Measurements from ENCODE around the gene DGLUCY. TPM values are rescaled to one million over a fixed set of nuclear protein-coding genes. Genes with fewer than 3 reads are reported as not detected.

The DGLUCY gene
- polyA plus RNA-seq, 3 donors = 54.9 to 88.4 (median 66.0) TPM

DNA sequence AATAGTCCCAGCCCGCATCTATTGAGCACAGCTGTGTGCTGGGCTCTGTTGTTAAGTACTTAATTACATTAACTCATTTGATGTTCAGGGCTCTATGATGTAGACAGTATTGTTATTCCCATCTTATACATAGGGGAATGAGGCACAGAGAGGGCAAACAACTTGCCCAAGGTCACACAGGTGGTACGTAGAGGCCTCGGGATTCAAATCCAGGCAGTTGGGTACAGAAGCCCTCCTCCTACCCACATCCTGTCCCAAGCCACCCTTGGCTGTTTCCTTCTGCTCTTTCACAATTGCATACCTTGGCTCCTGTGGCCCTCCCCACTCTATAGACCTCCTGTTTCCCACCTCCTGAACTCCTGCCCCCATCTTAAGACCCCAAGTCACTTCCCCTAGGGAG, 140.6 kb downstream of the DGLUCY start:
- peaks cover 25 to 31% of the 10 kb centered on the region in 2 donors for H3K4me1 ChIP-seq (ENCODE audit: control insufficient read depth in 1 of 2, insufficient read depth in 2 of 2, low read length in 2 of 2)
- DNase-seq = no peak
- peak overlapping the region; percentile 70 to 80 for H3K4me3 Mint-ChIP-seq

DNA sequence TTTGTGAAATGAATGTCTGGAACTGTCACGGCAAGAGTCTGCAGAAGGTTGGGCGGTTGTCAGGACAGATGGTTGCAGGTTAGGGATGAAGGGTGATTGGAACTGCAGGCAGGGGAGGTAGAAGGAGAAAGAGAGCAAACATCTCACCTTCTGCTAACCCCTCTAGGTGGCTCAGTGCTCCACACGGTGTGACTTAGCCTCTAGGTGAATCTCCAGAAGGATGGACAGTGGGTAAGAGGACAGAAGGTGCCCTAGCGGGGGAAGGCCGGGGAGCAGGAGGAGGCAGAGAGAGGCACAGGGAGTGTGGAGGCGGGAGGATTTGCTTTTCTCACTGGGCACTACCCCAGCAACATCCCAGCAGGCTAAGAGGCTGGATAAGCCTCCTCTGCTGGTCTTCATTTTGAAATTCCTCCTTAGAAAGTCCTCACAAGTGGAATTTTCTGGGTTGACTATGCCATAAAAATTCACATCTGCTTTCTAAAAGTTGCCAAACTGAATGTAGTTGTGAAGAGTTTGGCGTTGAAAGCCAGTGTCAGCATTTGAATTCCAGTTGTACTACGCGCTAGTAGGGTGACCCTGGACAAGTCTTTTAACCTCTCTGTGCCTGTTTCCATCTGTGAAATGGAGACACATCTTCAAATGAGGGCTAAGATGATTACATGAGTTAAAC, 141.3 kb downstream of the DGLUCY start:
- Histone ChIP-seq H3K27ac (ENCODE audit: low read depth in 1 of 2, low read length in 2 of 2) (no peak overlapping the region), H3K4me1 (ENCODE audit: control insufficient read depth in 1 of 2, insufficient read depth in 2 of 2, low read length in 2 of 2) (peaks cover 18 to 24% of the 10 kb centered on the region in 2 donors), H3K36me3 (replicated peaks in 1 of 2; ENCODE audit: control insufficient read depth in 1 of 2, insufficient read depth in 2 of 2, low read length in 2 of 2) (no peaks in the 10 kb centered on the region), H4K20me1 (ENCODE audit: insufficient read depth, low read length) (no peaks in the 10 kb centered on the region), H3K27me3 (ENCODE audit: control insufficient read depth in 2 of 2, insufficient read depth in 2 of 2, low read length in 2 of 2) (peaks cover 4 to 41% of the 10 kb centered on the region in 2 donors), H3K4me2 (replicated peaks; ENCODE audit: extremely low read depth, low read length, poor library complexity, severe bottlenecking) (no peak overlapping the region), H3K79me2 (ENCODE audit: insufficient read depth, low read length) (no peaks in the 10 kb centered on the region), H2AFZ (ENCODE audit: insufficient read depth, low read depth, low read length, poor library complexity, severe bottlenecking) (no peak overlapping the region), H3K4me3 (replicated peaks in 1 of 3; ENCODE audit: low read depth in 2 of 3, low read length in 3 of 3) (no peak overlapping the region), H3K9me3 (replicated peaks in 1 of 2; ENCODE audit: control insufficient read depth in 1 of 2, insufficient read depth in 1 of 2, low read length in 2 of 2) (no peaks in the 10 kb centered on the region), H3K9ac (ENCODE audit: insufficient read depth, low read length, poor library complexity, severe bottlenecking) (no peak overlapping the region)
- Mint-ChIP-seq H3K27me3 (ENCODE audit: low read depth in 3 of 3) (peaks cover 31 to 55% (median 42%) of the 10 kb centered on the region in 3 donors), H3K36me3 (peaks cover 0 to 4% of the 10 kb centered on the region in 2 donors), H3K9me3 (peaks cover 0 to 3% (median 0%) of the 10 kb centered on the region in 7 donors), H3K4me3 (peak overlapping the region in 1 of 2 donors; percentile 46), H3K4me1 (peaks cover 24% of the 10 kb centered on the region), H3K27ac (peak overlapping the region in 1 of 7 donors; percentile 57)
- TF ChIP-seq, protein P1, sequence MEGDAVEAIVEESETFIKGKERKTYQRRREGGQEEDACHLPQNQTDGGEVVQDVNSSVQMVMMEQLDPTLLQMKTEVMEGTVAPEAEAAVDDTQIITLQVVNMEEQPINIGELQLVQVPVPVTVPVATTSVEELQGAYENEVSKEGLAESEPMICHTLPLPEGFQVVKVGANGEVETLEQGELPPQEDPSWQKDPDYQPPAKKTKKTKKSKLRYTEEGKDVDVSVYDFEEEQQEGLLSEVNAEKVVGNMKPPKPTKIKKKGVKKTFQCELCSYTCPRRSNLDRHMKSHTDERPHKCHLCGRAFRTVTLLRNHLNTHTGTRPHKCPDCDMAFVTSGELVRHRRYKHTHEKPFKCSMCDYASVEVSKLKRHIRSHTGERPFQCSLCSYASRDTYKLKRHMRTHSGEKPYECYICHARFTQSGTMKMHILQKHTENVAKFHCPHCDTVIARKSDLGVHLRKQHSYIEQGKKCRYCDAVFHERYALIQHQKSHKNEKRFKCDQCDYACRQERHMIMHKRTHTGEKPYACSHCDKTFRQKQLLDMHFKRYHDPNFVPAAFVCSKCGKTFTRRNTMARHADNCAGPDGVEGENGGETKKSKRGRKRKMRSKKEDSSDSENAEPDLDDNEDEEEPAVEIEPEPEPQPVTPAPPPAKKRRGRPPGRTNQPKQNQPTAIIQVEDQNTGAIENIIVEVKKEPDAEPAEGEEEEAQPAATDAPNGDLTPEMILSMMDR (IDR thresholded peaks at IDR 0.05) = no peak
- 100% methylated on average over 2 of the region's 9 CpGs for WGBS (ENCODE audit: insufficient coverage)
- intact Hi-C loops (cut with micrococcal nuclease) = no loop called here
- no peak for DNase-seq

More for the DNA sequence above, 140.6 kb downstream of the DGLUCY start:
- Histone ChIP-seq H3K4me3 (replicated peaks in 1 of 3; ENCODE audit: low read depth in 2 of 3, low read length in 3 of 3) (no peak overlapping the region), H3K9ac (ENCODE audit: insufficient read depth, low read length, poor library complexity, severe bottlenecking) (no peak overlapping the region), H3K27ac (ENCODE audit: low read depth in 1 of 2, low read length in 2 of 2) (no peak overlapping the region), H3K9me3 (replicated peaks in 1 of 2; ENCODE audit: control insufficient read depth in 1 of 2, insufficient read depth in 1 of 2, low read length in 2 of 2) (no peaks in the 10 kb centered on the region), H3K79me2 (ENCODE audit: insufficient read depth, low read length) (no peaks in the 10 kb centered on the region), H2AFZ (ENCODE audit: insufficient read depth, low read depth, low read length, poor library complexity, severe bottlenecking) (no peak overlapping the region), H3K4me2 (replicated peaks; ENCODE audit: extremely low read depth, low read length, poor library complexity, severe bottlenecking) (no peak overlapping the region), H4K20me1 (ENCODE audit: insufficient read depth, low read length) (no peaks in the 10 kb centered on the region), H3K27me3 (ENCODE audit: control insufficient read depth in 2 of 2, insufficient read depth in 2 of 2, low read length in 2 of 2) (peaks cover 4 to 41% of the 10 kb centered on the region in 2 donors), H3K36me3 (replicated peaks in 1 of 2; ENCODE audit: control insufficient read depth in 1 of 2, insufficient read depth in 2 of 2, low read length in 2 of 2) (no peaks in the 10 kb centered on the region)
- Mint-ChIP-seq H3K36me3 (peaks cover 0 to 4% of the 10 kb centered on the region in 2 donors), H3K27ac (no peak overlapping the region), H3K27me3 (ENCODE audit: low read depth in 3 of 3) (peaks cover 31 to 55% (median 42%) of the 10 kb centered on the region in 3 donors), H3K4me1 (peaks cover 31% of the 10 kb centered on the region), H3K9me3 (peaks cover 0 to 3% (median 0%) of the 10 kb centered on the region in 7 donors)
- intact Hi-C loops (cut with micrococcal nuclease) = no loop called here
- TF ChIP-seq, protein P1 (IDR thresholded peaks at IDR 0.05) = no peak
- 8% methylated on average over 2 of the region's 3 CpGs for WGBS (ENCODE audit: insufficient coverage)
